Glutamatergic neuron (in vitro differentiated cells): ENCODE measurements around the gene SPPL2B. TPM values are rescaled to one million over a fixed set of nuclear protein-coding genes. Genes with fewer than 3 reads are reported as not detected.

ENCODE experiments used
- DNase-seq: peaks from one replicate; pipeline ENCODE4 v3.0.0; 2022
- H3K27ac Mint-ChIP-seq: one replicate; pipeline ENCODE4 v1.8.0; 2020; ENCODE audit warnings: mild to moderate bottlenecking, mixed read lengths, inconsistent platforms; ENCODE audit not compliant: unreplicated experiment
- H3K27me3 Mint-ChIP-seq: one replicate; pipeline ENCODE4 v1.8.0; 2020; ENCODE audit warnings: mild to moderate bottlenecking, moderate library complexity, mixed read lengths, inconsistent platforms; ENCODE audit not compliant: unreplicated experiment
- H3K36me3 Mint-ChIP-seq: one replicate; pipeline ENCODE4 v1.8.0; 2020; ENCODE audit warnings: mild to moderate bottlenecking, mixed read lengths, inconsistent platforms; ENCODE audit not compliant: unreplicated experiment
- H3K4me1 Mint-ChIP-seq: one replicate; pipeline ENCODE4 v1.8.0; 2020; ENCODE audit warnings: mild to moderate bottlenecking, low read depth, mixed read lengths, inconsistent platforms; ENCODE audit not compliant: unreplicated experiment
- H3K4me3 Mint-ChIP-seq: one replicate; pipeline ENCODE4 v1.8.0; 2020; ENCODE audit warnings: mild to moderate bottlenecking, mixed read lengths, inconsistent platforms; ENCODE audit not compliant: unreplicated experiment
- H3K9me3 Mint-ChIP-seq: one replicate; pipeline ENCODE4 v1.8.0; 2020; ENCODE audit warnings: mild to moderate bottlenecking, moderate library complexity, mixed read lengths, inconsistent platforms; ENCODE audit not compliant: unreplicated experiment
- total RNA-seq: library from RNA; stranded (reverse); fragmentation: NEBNext Ultra II Directional; extraction: Animal tissue kit (Norgen Biotek cat#: 25700); gene quantifications from one replicate; pipeline ENCODE4 v1.2.1, GENCODE V29; 2021; ENCODE audit not compliant: unreplicated experiment
- TF ChIP-seq, protein P1 (sequence below): fragments of 200-600 bp; sonication (generic); IDR thresholded peaks from one replicate; pipeline ENCODE4 v1.5.0; 2021; ENCODE audit not compliant: partially characterized antibody, unreplicated experiment

SPPL2B gene
- total RNA-seq, 1 donor from 2014 or later: 166 TPM

DNA sequence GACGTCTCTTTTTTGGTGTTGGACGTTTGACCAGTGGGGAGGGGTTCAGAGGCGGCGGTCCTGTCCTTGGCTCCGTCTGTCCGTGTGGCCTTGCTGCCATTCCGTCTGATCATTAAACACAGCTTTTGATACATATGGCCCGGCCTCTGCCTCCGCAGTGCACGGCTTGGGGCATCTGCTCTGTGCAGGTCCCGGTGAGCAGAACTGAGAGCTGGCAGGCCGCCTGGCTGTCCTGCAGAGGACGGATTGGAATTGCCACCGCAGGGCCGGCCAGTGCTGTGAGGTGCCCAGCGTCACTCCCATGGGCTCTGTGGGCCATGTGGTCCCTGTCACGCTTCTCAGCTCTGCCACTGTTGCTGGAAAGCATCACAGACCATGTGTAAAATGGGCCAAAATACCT, 26.2 kb downstream of the SPPL2B start:
- H3K27ac Mint-ChIP-seq: no peak overlapping the region
- TF ChIP-seq, protein P1, sequence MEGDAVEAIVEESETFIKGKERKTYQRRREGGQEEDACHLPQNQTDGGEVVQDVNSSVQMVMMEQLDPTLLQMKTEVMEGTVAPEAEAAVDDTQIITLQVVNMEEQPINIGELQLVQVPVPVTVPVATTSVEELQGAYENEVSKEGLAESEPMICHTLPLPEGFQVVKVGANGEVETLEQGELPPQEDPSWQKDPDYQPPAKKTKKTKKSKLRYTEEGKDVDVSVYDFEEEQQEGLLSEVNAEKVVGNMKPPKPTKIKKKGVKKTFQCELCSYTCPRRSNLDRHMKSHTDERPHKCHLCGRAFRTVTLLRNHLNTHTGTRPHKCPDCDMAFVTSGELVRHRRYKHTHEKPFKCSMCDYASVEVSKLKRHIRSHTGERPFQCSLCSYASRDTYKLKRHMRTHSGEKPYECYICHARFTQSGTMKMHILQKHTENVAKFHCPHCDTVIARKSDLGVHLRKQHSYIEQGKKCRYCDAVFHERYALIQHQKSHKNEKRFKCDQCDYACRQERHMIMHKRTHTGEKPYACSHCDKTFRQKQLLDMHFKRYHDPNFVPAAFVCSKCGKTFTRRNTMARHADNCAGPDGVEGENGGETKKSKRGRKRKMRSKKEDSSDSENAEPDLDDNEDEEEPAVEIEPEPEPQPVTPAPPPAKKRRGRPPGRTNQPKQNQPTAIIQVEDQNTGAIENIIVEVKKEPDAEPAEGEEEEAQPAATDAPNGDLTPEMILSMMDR: no peak
- H3K36me3 Mint-ChIP-seq: no peaks in the 10 kb centered on the region
- H3K4me3 Mint-ChIP-seq: no peak overlapping the region
- no peak for DNase-seq
- peaks cover 3% of the 10 kb centered on the region for H3K27me3 Mint-ChIP-seq
- peaks cover 6% of the 10 kb centered on the region for H3K9me3 Mint-ChIP-seq
- H3K4me1 Mint-ChIP-seq: peaks cover 2% of the 10 kb centered on the region

DNA sequence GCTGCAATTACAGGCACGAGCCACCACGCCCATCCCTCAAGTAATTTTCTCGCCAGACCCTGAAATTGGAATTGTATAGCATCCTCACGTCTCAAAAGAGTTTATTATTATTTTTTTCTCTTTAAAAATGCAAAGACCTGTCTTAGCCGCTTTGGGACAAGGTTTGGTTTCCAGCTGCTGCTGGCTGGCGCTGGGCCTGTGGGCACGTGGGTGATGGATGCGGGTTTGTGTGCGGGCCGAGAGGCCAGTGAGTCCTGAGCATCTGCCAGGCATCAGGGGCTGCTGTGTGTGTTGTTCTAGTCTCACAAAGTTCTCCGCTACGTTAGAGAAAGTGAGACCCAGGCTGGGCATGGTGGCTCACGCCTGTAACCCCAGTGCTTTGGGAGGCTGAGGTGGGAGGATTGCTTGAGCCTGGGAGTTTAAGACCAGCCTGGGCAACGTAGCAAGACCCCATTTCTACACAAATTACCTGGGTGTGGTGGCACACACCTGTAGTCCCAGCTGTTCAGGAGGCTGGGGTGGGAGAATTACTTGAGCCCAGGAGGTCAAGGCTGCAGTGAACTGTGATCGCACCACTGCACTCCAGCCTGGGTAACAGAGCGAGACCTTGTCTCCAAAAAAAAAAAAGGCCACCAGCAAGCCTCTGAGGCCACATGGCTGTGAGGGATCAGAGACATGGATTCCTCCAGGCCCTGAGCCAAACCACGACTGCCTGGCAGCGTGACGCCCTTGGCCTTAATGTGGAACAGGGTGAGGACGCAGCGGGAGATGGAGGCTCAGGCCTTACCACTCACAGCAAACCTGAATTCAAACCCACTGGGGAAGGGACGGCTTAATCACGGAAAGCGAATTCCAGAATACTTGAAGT, 26.9 kb downstream of the SPPL2B start:
- Mint-ChIP-seq H3K27me3 (peaks cover 3% of the 10 kb centered on the region), H3K4me3 (no peak overlapping the region), H3K4me1 (peaks cover 3% of the 10 kb centered on the region), H3K9me3 (peaks cover 6% of the 10 kb centered on the region), H3K36me3 (no peaks in the 10 kb centered on the region), H3K27ac (no peak overlapping the region)
- no peak for DNase-seq
- TF ChIP-seq, protein P1: no peak

DNA sequence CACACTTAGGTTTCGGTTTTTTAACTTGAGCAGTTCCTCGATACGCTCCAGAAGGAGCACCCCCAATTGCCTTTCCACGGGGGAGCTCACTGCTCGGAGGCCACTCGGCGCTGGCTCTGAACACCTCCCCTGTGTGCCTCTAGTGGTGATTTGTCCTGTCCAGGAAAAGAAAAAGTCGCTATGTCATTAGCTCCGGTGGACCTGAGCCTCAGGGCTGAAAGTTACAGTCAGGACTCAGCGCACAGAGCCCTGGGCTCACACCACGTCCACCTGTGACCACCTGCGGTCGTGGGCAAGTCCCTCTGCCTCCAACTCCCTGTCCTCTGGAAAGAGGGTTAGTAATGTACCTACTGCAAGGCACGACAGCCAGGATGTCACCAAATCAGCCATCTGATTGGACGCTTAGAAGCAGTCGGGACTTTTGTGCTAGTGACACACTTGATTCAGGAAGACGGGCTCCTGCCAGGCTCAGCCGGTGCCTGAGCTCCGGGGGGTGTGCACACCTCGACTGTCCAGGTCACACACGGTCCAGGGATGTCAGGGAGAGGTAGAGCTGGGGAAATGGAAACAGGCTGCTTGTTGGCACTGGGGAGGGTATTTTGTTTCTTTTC, 27.7 kb downstream of the SPPL2B start:
- DNase-seq: no peak
- H3K27ac Mint-ChIP-seq: no peak overlapping the region
- TF ChIP-seq, protein P1: no peak
- H3K36me3 Mint-ChIP-seq: no peaks in the 10 kb centered on the region
- H3K4me3 Mint-ChIP-seq: no peak overlapping the region
- H3K4me1 Mint-ChIP-seq: peaks cover 5% of the 10 kb centered on the region
- peaks cover 3% of the 10 kb centered on the region for H3K27me3 Mint-ChIP-seq
- peaks cover 6% of the 10 kb centered on the region for H3K9me3 Mint-ChIP-seq

DNA sequence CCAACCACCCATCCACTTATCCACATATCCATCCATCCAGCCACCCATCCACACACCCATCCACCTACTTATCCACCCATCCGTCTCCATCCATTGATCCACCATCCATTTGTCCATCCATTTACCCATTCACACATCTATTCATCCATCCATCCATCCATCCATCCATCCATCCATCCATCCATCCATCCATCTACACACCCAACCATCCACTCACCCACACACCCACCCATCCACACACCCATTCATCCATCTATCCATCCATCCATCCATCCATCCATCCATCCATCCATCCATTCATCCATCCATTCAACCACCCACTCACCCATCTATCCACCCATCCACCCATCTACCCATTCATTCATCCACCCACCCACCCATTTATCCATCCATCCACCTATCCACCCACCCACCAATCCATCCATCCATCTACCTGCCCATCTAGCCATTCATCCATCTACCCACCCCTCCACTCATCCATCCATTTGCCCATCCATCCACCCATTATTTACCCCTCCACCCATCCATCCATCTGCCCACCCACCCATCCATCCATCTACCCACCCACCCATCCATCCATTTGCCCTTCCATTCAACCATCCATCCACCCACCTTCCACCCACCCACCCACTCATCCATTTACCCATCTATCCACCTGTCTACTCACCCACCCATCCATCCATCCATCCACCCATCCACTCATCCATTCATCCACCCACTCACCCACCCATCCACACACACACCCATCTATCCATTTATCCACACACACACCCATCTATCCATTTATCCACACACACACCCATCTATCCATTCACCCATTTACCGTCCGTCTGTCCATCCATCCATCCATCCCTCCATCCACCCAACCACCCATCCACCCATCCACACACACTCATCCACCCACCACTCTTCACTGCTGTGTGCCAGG, 29.1 kb downstream of the SPPL2B start:
- H3K27ac Mint-ChIP-seq: no peak overlapping the region
- H3K4me1 Mint-ChIP-seq: peaks cover 5% of the 10 kb centered on the region
- peaks cover 3% of the 10 kb centered on the region for H3K27me3 Mint-ChIP-seq
- no peak for DNase-seq
- no peak overlapping the region for H3K4me3 Mint-ChIP-seq
- H3K36me3 Mint-ChIP-seq: no peaks in the 10 kb centered on the region
- TF ChIP-seq, protein P1: no peak
- peaks cover 6% of the 10 kb centered on the region for H3K9me3 Mint-ChIP-seq
